CD4-positive, alpha-beta T cell (primary cell): ENCODE results near the gene CLCN3. TPM values are rescaled to one million over a fixed set of nuclear protein-coding genes. Genes with fewer than 3 reads are reported as not detected.

Experiments used
- ATAC-seq: fragments of 200-7000 bp; cut with Tn5 transposase; one replicate; pipeline ENCODE4 v1.10.0; 2022; ENCODE audit warnings: mild to moderate bottlenecking; ENCODE audit not compliant: poor library complexity
- CTCF ChIA-PET: fragments of 350-600 bp; sonication (Branson Sonifier 250); formaldehyde crosslinking; loops from one replicate; lab custom pipeline; 2021; ENCODE audit warnings: antibody characterized with exemption, inconsistent platforms; lab: Charles Lee
- POLR2A ChIA-PET: fragments of 350-600 bp; sonication (Branson Sonifier 250); formaldehyde crosslinking; loops from one replicate; lab custom pipeline; 2021; ENCODE audit warnings: antibody characterized with exemption, inconsistent platforms; lab: Charles Lee
- DNase-seq, 14 experiments: peaks; one replicate each; pipeline ENCODE4 v3.0.0-alpha.2; 2013 to 2020; ENCODE audit warnings: mixed read lengths in 2 of 14
- H3K27ac ChIP-seq, 2 donors: one replicate each; pipeline versions ENCODE4 v1.5.1 to v1.7.0; 2013; ENCODE audit warnings: low read length in 2 of 2, low read depth in 1 of 2, mild to moderate bottlenecking in 1 of 2
- H3K27me3 ChIP-seq, 2 experiments: 1 replicate in 1 of 2; 2 replicates in 1 of 2; pipeline versions ENCODE4 v1.6.1 to v1.7.0; 2013; ENCODE audit warnings: low read length in 2 of 2, control low read depth in 1 of 2, mild to moderate bottlenecking in 1 of 2, moderate library complexity in 1 of 2; ENCODE audit not compliant: insufficient read depth in 2 of 2, control insufficient read depth in 1 of 2
- H3K36me3 ChIP-seq: one replicate; pipeline ENCODE4 v1.6.1; 2013; ENCODE audit warnings: low read length, control low read depth; ENCODE audit not compliant: insufficient read depth
- H3K4me1 ChIP-seq: one replicate; pipeline ENCODE4 v1.6.1; 2013; ENCODE audit warnings: low read length, control low read depth; ENCODE audit not compliant: insufficient read depth
- H3K4me3 ChIP-seq: one replicate; pipeline ENCODE4 v1.5.1; 2013; ENCODE audit warnings: mild to moderate bottlenecking, low read length, moderate library complexity
- H3K9me3 ChIP-seq, 2 experiments: 1 replicate in 1 of 2; 2 replicates in 1 of 2; pipeline versions ENCODE4 v1.6.1 to v1.7.0; 2013; ENCODE audit warnings: low read length in 2 of 2, mild to moderate bottlenecking in 2 of 2, control low read depth in 1 of 2, moderate library complexity in 1 of 2; ENCODE audit not compliant: control insufficient read depth in 1 of 2, insufficient read depth in 1 of 2
- H3K27ac Mint-ChIP-seq: one replicate; pipeline ENCODE4 v1.8.0; 2020; ENCODE audit warnings: mixed read lengths
- H3K27me3 Mint-ChIP-seq: one replicate; pipeline ENCODE4 v1.8.0; 2021; ENCODE audit warnings: mixed read lengths
- H3K36me3 Mint-ChIP-seq: one replicate; pipeline ENCODE4 v1.8.0; 2021; ENCODE audit warnings: low read depth, mixed read lengths
- H3K4me1 Mint-ChIP-seq: one replicate; pipeline ENCODE4 v1.8.0; 2021; ENCODE audit warnings: low read depth, mixed read lengths
- H3K4me3 Mint-ChIP-seq: one replicate; pipeline ENCODE4 v1.8.0; 2020; ENCODE audit warnings: mild to moderate bottlenecking, mixed read lengths
- H3K9me3 Mint-ChIP-seq: one replicate; pipeline ENCODE4 v1.8.0; 2020; ENCODE audit warnings: mixed read lengths
- intact Hi-C, 2 experiments: fragments of 100-400 bp; cut with DNase I in 1 of 2; cut with micrococcal nuclease in 1 of 2; formaldehyde crosslinking; loops; one replicate each; pipeline versions ENCODE4 v1.15.1 to v1.9.0; 2023 to 2025; cut with DNase I, micrococcal nuclease
- total RNA-seq, 174 experiments: library from RNA in 2 of 174; stranded (reverse) in 2 of 174; gene quantifications; one replicate each; pipeline ENCODE4 v1.2.3 and lab custom pipeline; 2021 to 2026
- TF ChIP-seq, protein P1 (sequence below): fragments of 200-600 bp; IDR thresholded peaks from one replicate; pipeline ENCODE4 v1.8.0; 2022; ENCODE audit warnings: antibody characterized with exemption, mild to moderate bottlenecking

CLCN3 gene
- total RNA-seq, 2 experiments from 2014 or later, result 9.0 to 9.2 TPM

DNA sequence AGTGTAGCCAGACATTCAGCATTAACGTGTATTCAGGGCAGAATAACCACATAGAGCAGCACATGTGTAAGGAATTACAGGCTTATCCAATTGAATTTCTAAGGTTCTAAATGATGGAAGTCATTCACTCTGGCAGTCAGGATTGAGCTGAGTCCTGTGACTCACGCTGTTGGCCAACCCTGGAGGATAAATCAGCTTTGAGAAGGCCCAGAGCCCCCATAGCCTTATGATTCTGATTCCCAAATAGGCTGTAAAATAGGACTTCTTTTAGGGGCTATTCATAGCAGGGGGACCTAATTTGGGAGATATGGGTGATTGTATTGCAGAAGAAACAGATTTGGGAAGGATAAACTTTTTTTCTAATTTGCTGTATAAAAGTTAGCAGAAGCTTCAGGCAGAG, 145.5 kb downstream of the CLCN3 start:
- intact Hi-C loops, result no loop called here
- DNase-seq, result no peak
- H3K27ac ChIP-seq, result no peak overlapping the region
- no peak for ATAC-seq
- no peaks in the 10 kb centered on the region for H3K9me3 Mint-ChIP-seq
- no peaks in the 10 kb centered on the region for H3K4me1 ChIP-seq
- TF ChIP-seq, protein P1, sequence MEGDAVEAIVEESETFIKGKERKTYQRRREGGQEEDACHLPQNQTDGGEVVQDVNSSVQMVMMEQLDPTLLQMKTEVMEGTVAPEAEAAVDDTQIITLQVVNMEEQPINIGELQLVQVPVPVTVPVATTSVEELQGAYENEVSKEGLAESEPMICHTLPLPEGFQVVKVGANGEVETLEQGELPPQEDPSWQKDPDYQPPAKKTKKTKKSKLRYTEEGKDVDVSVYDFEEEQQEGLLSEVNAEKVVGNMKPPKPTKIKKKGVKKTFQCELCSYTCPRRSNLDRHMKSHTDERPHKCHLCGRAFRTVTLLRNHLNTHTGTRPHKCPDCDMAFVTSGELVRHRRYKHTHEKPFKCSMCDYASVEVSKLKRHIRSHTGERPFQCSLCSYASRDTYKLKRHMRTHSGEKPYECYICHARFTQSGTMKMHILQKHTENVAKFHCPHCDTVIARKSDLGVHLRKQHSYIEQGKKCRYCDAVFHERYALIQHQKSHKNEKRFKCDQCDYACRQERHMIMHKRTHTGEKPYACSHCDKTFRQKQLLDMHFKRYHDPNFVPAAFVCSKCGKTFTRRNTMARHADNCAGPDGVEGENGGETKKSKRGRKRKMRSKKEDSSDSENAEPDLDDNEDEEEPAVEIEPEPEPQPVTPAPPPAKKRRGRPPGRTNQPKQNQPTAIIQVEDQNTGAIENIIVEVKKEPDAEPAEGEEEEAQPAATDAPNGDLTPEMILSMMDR, result no peak
- no peak overlapping the region for H3K4me3 Mint-ChIP-seq
- no peaks in the 10 kb centered on the region for H3K27me3 ChIP-seq
- no peak overlapping the region for H3K27ac Mint-ChIP-seq
- H3K36me3 ChIP-seq, result no peaks in the 10 kb centered on the region
- H3K4me3 ChIP-seq, result no peak overlapping the region
- no peaks in the 10 kb centered on the region for H3K9me3 ChIP-seq
- no peaks in the 10 kb centered on the region for H3K4me1 Mint-ChIP-seq
- peaks cover 3% of the 10 kb centered on the region for H3K27me3 Mint-ChIP-seq
- H3K36me3 Mint-ChIP-seq, result no peaks in the 10 kb centered on the region
- ChIA-PET CTCF (no interaction called here), POLR2A (no interaction called here)

DNA sequence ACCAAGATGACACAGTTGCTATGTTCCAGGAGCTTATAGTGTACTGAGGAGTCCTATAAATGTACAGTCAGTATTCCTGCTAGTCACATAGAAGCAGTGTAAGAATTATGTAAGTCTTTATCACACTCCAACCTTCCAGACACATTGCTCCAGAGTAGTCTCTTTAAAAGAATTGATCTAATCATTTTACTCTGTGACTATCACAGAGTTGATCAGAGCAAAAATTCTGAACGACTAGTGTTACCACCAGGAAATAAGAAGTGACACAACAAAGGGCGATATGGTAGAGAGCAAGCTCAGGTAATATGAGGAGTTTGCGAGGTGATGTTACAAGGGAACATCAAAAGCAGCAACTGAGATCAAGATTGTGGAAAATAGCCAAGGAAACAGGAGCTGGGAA, 146.4 kb downstream of the CLCN3 start:
- H3K4me1 ChIP-seq, result no peaks in the 10 kb centered on the region
- ATAC-seq, result no peak
- H3K9me3 Mint-ChIP-seq, result no peaks in the 10 kb centered on the region
- ChIA-PET CTCF (no interaction called here), POLR2A (no interaction called here)
- TF ChIP-seq, protein P1, result no peak
- no peaks in the 10 kb centered on the region for H3K27me3 ChIP-seq
- H3K27me3 Mint-ChIP-seq, result peaks cover 3% of the 10 kb centered on the region
- no peak overlapping the region for H3K27ac ChIP-seq
- no peak overlapping the region for H3K4me3 Mint-ChIP-seq
- no peak overlapping the region for H3K27ac Mint-ChIP-seq
- H3K4me3 ChIP-seq, result no peak overlapping the region
- H3K36me3 Mint-ChIP-seq, result no peaks in the 10 kb centered on the region
- DNase-seq, result no peak
- no peaks in the 10 kb centered on the region for H3K9me3 ChIP-seq
- no peaks in the 10 kb centered on the region for H3K36me3 ChIP-seq
- H3K4me1 Mint-ChIP-seq, result no peaks in the 10 kb centered on the region
- intact Hi-C loops, result no loop called here

DNA sequence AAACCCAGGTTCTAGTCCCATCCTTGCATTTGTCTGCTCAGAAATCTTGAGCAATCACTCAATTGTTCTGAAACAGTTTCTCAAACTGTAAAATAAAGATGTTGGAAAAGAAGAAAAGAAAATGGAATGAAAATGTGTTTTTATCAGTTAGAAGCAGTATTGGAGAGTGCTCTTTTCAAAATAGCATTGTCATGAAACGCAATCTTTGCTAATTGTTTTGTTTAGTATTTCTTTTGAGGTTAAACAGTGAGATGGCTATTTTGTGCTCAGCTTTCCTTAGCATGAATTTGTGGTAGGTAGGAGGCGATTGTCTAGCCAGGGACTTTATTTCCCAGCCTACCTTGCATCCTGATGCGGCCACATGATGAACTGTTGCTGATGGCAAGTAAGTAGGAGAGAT, 148.0 kb downstream of the CLCN3 start:
- H3K4me3 ChIP-seq, result no peak overlapping the region
- no peaks in the 10 kb centered on the region for H3K4me1 ChIP-seq
- ChIA-PET POLR2A (no interaction called here), CTCF (interaction anchor here (0.7 kb wide), 1 partner anchor 24 kb away, joined by 3 read pairs; no protein-coding TSS in a partner anchor)
- H3K36me3 Mint-ChIP-seq, result no peaks in the 10 kb centered on the region
- TF ChIP-seq, protein P1, result no peak
- H3K27ac Mint-ChIP-seq, result no peak overlapping the region
- no peaks in the 10 kb centered on the region for H3K4me1 Mint-ChIP-seq
- H3K27me3 Mint-ChIP-seq, result peaks cover 3% of the 10 kb centered on the region
- DNase-seq, result no peak
- H3K9me3 ChIP-seq, result no peaks in the 10 kb centered on the region
- intact Hi-C loops, result no loop called here
- H3K36me3 ChIP-seq, result no peaks in the 10 kb centered on the region
- H3K4me3 Mint-ChIP-seq, result no peak overlapping the region
- H3K9me3 Mint-ChIP-seq, result no peaks in the 10 kb centered on the region
- ATAC-seq, result no peak
- no peaks in the 10 kb centered on the region for H3K27me3 ChIP-seq
- H3K27ac ChIP-seq, result no peak overlapping the region
